Gastrocnemius medialis (tissue), 4 donors: ENCODE measurements around the gene NTSR2.

Source experiments
- POLR2A ChIP-seq, 2 donors: fragments of 450-650 bp; IDR thresholded peaks; one replicate each; pipeline ENCODE4 v1.6.1; 2017; ENCODE audit warnings: antibody characterized with exemption in 2 of 2, mild to moderate bottlenecking in 2 of 2, moderate library complexity in 2 of 2
- TF ChIP-seq, protein P1 (sequence below), 5 experiments: fragments of 450-650 bp in 3 of 5; fragments of 200-600 bp in 2 of 5; sonication (generic) in 2 of 5; IDR thresholded peaks in 4 of 5; conservative IDR thresholded peaks in 1 of 5; 1 replicate in 4 of 5; 2 replicates in 1 of 5; pipeline ENCODE4 v1.5.1; 2016 to 2019; ENCODE audit warnings: antibody characterized with exemption in 5 of 5, mild to moderate bottlenecking in 3 of 5, moderate library complexity in 3 of 5

DNA sequence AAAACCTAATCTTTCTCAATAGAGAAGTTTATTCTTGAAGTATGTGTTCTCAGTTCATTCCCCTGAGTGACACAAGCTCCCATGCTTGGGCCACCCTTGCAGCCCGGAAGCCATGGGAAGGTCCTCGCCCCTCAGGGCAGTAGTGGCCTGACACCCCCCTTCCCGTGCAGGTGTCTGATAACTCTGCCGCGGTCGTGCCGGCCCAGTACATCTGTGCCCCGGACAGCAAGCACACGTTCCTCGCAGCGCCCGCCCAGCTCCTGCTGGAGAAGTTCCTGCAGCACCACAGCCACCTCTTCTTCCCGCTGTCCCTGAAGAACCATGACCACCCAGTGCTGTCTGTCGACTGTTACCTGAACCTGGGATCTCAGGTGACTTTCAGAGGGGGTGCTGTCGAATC is 32.4 kb downstream of the NTSR2 start:
- TF ChIP-seq, protein P1, sequence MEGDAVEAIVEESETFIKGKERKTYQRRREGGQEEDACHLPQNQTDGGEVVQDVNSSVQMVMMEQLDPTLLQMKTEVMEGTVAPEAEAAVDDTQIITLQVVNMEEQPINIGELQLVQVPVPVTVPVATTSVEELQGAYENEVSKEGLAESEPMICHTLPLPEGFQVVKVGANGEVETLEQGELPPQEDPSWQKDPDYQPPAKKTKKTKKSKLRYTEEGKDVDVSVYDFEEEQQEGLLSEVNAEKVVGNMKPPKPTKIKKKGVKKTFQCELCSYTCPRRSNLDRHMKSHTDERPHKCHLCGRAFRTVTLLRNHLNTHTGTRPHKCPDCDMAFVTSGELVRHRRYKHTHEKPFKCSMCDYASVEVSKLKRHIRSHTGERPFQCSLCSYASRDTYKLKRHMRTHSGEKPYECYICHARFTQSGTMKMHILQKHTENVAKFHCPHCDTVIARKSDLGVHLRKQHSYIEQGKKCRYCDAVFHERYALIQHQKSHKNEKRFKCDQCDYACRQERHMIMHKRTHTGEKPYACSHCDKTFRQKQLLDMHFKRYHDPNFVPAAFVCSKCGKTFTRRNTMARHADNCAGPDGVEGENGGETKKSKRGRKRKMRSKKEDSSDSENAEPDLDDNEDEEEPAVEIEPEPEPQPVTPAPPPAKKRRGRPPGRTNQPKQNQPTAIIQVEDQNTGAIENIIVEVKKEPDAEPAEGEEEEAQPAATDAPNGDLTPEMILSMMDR (IDR thresholded peaks at IDR 0.05 in 4 of 5, conservative IDR thresholded peaks at IDR 0.05 in 1 of 5), result no peak
- TF ChIP-seq POLR2A (IDR thresholded peaks at IDR 0.05), result no peak
